GM12891 (cell line): ENCODE results near the gene RAB7A.

Source experiments
- DNase-seq: peaks from one replicate; pipeline ENCODE4 v3.0.0; 2011; ENCODE audit warnings: low spot score; ENCODE audit not compliant: insufficient read length
- FAIRE-seq: peaks from 2 replicates; lab custom pipeline; 2011; peaks lifted over from hg19 to GRCh38; lab: Jason Lieb, UNC
- PAX5 ChIP-seq: IDR thresholded peaks from 2 replicates; pipeline ENCODE4 v1.6.1; 2011; ENCODE audit warnings: low read length, moderate library complexity, mild to moderate bottlenecking; ENCODE audit not compliant: insufficient read depth, severe bottlenecking
- POLR2A ChIP-seq: IDR thresholded peaks from 2 replicates; pipeline ENCODE4 v1.6.1; 2011; ENCODE audit warnings: low read depth, low read length, control low read depth
- POLR2AphosphoS5 ChIP-seq: IDR thresholded peaks from 2 replicates; pipeline ENCODE4 v1.6.1; 2011; ENCODE audit warnings: low read depth, low read length, control low read depth
- POU2F2 ChIP-seq: IDR thresholded peaks from 2 replicates; pipeline ENCODE4 v1.6.1; 2011; ENCODE audit warnings: low read depth, mild to moderate bottlenecking, control low read depth, low read length, moderate library complexity
- SPI1 ChIP-seq: IDR thresholded peaks from 2 replicates; pipeline ENCODE4 v1.6.1; 2011; ENCODE audit warnings: low read depth, low read length, control low read depth
- TAF1 ChIP-seq: IDR thresholded peaks from 2 replicates; pipeline ENCODE4 v1.6.1; 2011; ENCODE audit warnings: low read depth, low read length, control low read depth

Gene RAB7A

GRCh38 chr3:128775906-128776542 lies 50.0 kb downstream of the RAB7A start:
- FAIRE-seq (no peak), DNase-seq (no peak)
- TF ChIP-seq POU2F2 = no peak
- TF ChIP-seq POLR2A = no peak
- no peak for TF ChIP-seq SPI1
- no peak for TF ChIP-seq PAX5

- TF ChIP-seq POLR2A (no peak), POLR2AphosphoS5 (no peak), SPI1 (no peak), POU2F2 (no peak), TAF1 (no peak), PAX5 (no peak)
- no peak for FAIRE-seq
- DNase-seq = no peak
These were observed 54.3 kb downstream of the RAB7A start for GRCh38 chr3:128780101-128780837.

GRCh38 chr3:128781164-128781563 lies 55.2 kb downstream of the RAB7A start:
- no peak for FAIRE-seq

GRCh38 chr3:128782282-128783146 lies 56.5 kb downstream of the RAB7A start:
- FAIRE-seq (no peak), DNase-seq (no peak)
- TF ChIP-seq TAF1 (no peak), POLR2AphosphoS5 (no peak), PAX5 (no peak), SPI1 (no peak), POLR2A (no peak)

More at GRCh38 chr3:128781164-128781563, 55.2 kb downstream of the RAB7A start:
- TF ChIP-seq POU2F2 = no peak
- TF ChIP-seq TAF1 = no peak
- TF ChIP-seq POLR2A = no peak
- TF ChIP-seq PAX5 = no peak
- no peak for TF ChIP-seq SPI1
- TF ChIP-seq POLR2AphosphoS5 = no peak
- DNase-seq = no peak

GRCh38 chr3:128783774-128784173 lies 57.8 kb downstream of the RAB7A start:
- TF ChIP-seq POLR2AphosphoS5 (no peak), SPI1 (no peak), POU2F2 (no peak), TAF1 (no peak), PAX5 (no peak), POLR2A (no peak)

GRCh38 chr3:128784232-128784631 lies 58.2 kb downstream of the RAB7A start:
- FAIRE-seq (no peak), DNase-seq (no peak)
- TF ChIP-seq POLR2AphosphoS5 (no peak), POU2F2 (no peak), PAX5 (no peak), TAF1 (no peak), POLR2A (no peak), SPI1 (no peak)

More at GRCh38 chr3:128783774-128784173, 57.8 kb downstream of the RAB7A start:
- DNase-seq = no peak
- no peak for FAIRE-seq

GRCh38 chr3:128784843-128785242 lies 58.9 kb downstream of the RAB7A start:
- FAIRE-seq (no peak), DNase-seq (no peak)
- no peak for TF ChIP-seq POU2F2
- no peak for TF ChIP-seq TAF1
- no peak for TF ChIP-seq POLR2A
- TF ChIP-seq PAX5 = no peak
- TF ChIP-seq POLR2AphosphoS5 = no peak
- no peak for TF ChIP-seq SPI1

- TF ChIP-seq TAF1 = no peak
- TF ChIP-seq PAX5 = no peak
- TF ChIP-seq SPI1 = no peak
- TF ChIP-seq POLR2A = no peak
- no peak for TF ChIP-seq POU2F2
- no peak for TF ChIP-seq POLR2AphosphoS5
- no peak for FAIRE-seq
- no peak for DNase-seq
These were observed 60.5 kb downstream of the RAB7A start for GRCh38 chr3:128786434-128787020.
